Activated CD4-positive, CD25-positive, alpha-beta regulatory T cell treated with anti-CD3 and anti-CD28 coated beads, Interleukin-2, amount 50 U/mL, for 16 hours (primary cell): ENCODE data around the gene ZNF93.
"Not testable (repeated sequence)": the region's sequence is repeated elsewhere in the genome, so short reads cannot be mapped to it uniquely, and the experiment has no call there.

Experiments
- DNase-seq: peaks from one replicate; pipeline ENCODE4 v3.0.0-alpha.2; 2020; ENCODE audit warnings: low read depth, low spot score

The ZNF93 gene

GRCh38 chr19:19937403-19937802, 36.7 kb downstream of the ZNF93 start:
- no peak for DNase-seq

GRCh38 chr19:19938449-19938848, 37.7 kb downstream of the ZNF93 start:
- DNase-seq = no peak

- DNase-seq = no peak
Observed at GRCh38 chr19:19943848-19944582, 43.3 kb downstream of the ZNF93 start.

GRCh38 chr19:19944583-19944880, 43.8 kb downstream of the ZNF93 start:
- no peak for DNase-seq

- DNase-seq = no peak
Observed at GRCh38 chr19:19946226-19946625, 45.5 kb downstream of the ZNF93 start.

GRCh38 chr19:19948800-19949199, 48.1 kb downstream of the ZNF93 start:
- no peak for DNase-seq

- DNase-seq = no peak
Observed at GRCh38 chr19:19955208-19955607, 54.5 kb downstream of the ZNF93 start.

GRCh38 chr19:19956434-19957075, 55.8 kb downstream of the ZNF93 start:
- no peak for DNase-seq

- DNase-seq = not testable (repeated sequence)
Observed at GRCh38 chr19:19957766-19958165, 57.0 kb downstream of the ZNF93 start.

- peak; percentile 27 for DNase-seq
Observed at GRCh38 chr19:19959151-19959799, 58.5 kb downstream of the ZNF93 start.

- DNase-seq = no peak
Observed at GRCh38 chr19:19964416-19964815, 63.7 kb downstream of the ZNF93 start.

- DNase-seq = not testable (repeated sequence)
Observed at GRCh38 chr19:19966126-19966525, 65.4 kb downstream of the ZNF93 start.

- no peak for DNase-seq
Observed at GRCh38 chr19:19966862-19967261, 66.1 kb downstream of the ZNF93 start.
